K562 (cell line): Measurements from ENCODE around the gene C20orf141. TPM values are rescaled to one million over a fixed set of nuclear protein-coding genes. Genes with fewer than 3 reads are reported as not detected.
"Not testable (repeated sequence)": the region's sequence is repeated elsewhere in the genome, so short reads cannot be mapped to it uniquely, and the experiment has no call there.

Experiments
- ATAC-seq: fragments of 200-7000 bp; cut with Tn5 transposase; 3 replicates; pipeline ENCODE4 v1.9.1; 2020; ENCODE audit warnings: moderate library complexity
- BruUV-seq: library from RNA; stranded (reverse); fragments of 400-500 nt; replicated peaks from 2 replicates; lab custom pipeline; 2021; lab: Mats Ljungman, UMichigan
- CTCF ChIA-PET: fragments of 300-600 bp; formaldehyde crosslinking; extraction: SDS; loops from one replicate; lab custom pipeline; 2021; ENCODE audit warnings: low intra/inter-chr PET ratio; lab: Yijun Ruan, JAX
- POLR2A ChIA-PET: fragments of 300-600, 350-650 bp; sonication (Branson Sonifier 250); formaldehyde crosslinking; extraction: SDS; loops from one replicate; lab custom pipeline; 2021; ENCODE audit warnings: antibody characterized with exemption, inconsistent platforms; lab: Yijun Ruan, JAX
- DNase-seq, 4 experiments: peaks; one replicate each; pipeline versions ENCODE4 v3.0.0 to v3.0.0-alpha.2; 2011 to 2018; ENCODE audit warnings: low spot score in 3 of 4, mixed read lengths in 3 of 4; ENCODE audit errors: extremely low read depth in 1 of 4
- FAIRE-seq: peaks from 2 replicates; lab custom pipeline; 2011; peaks lifted over from hg19 to GRCh38; lab: Jason Lieb, UNC
- H2AFZ ChIP-seq: 2 replicates; pipeline ENCODE4 v1.6.0; 2011; ENCODE audit warnings: low read depth, low read length, control low read depth, inconsistent platforms
- H3K27ac ChIP-seq: fragments of 200-600 bp; 3 replicates; pipeline ENCODE4 v1.8.0; 2011; ENCODE audit warnings: low read depth, mild to moderate bottlenecking, control low read depth, inconsistent platforms, low read length, moderate library complexity, mixed read lengths; ENCODE audit errors: extremely low read depth
- H3K27me3 ChIP-seq, 2 experiments: fragments of 300-600 bp in 1 of 2; 2 replicates in 1 of 2; 3 replicates in 1 of 2; pipeline versions ENCODE4 v1.6.0 to v1.8.0; 2011; ENCODE audit warnings: inconsistent platforms in 2 of 2, low read length in 2 of 2, mild to moderate bottlenecking in 1 of 2, mixed read lengths in 1 of 2, moderate library complexity in 1 of 2; ENCODE audit not compliant: control insufficient read depth in 2 of 2, insufficient read depth in 2 of 2
- H3K36me3 ChIP-seq: fragments of 300-600 bp; 3 replicates; pipeline ENCODE4 v1.8.0; 2011; ENCODE audit warnings: mild to moderate bottlenecking, low read length, inconsistent platforms; ENCODE audit not compliant: control insufficient read depth, insufficient read depth
- H3K4me1 ChIP-seq, 2 experiments: fragments of 200-600 bp in 1 of 2; replicated peaks in 1 of 2; 2 replicates in 1 of 2; 3 replicates in 1 of 2; pipeline versions ENCODE4 v1.5.1 to v1.8.0; 2011; ENCODE audit warnings: inconsistent platforms in 2 of 2, low read length in 2 of 2, mild to moderate bottlenecking in 1 of 2, mixed read lengths in 1 of 2, moderate library complexity in 1 of 2; ENCODE audit not compliant: control insufficient read depth in 2 of 2, insufficient read depth in 2 of 2
- H3K4me2 ChIP-seq: 2 replicates; pipeline ENCODE4 v1.6.1; 2011; ENCODE audit warnings: low read length, control low read depth, inconsistent platforms, mixed read lengths; ENCODE audit not compliant: insufficient read depth
- H3K4me3 ChIP-seq: fragments of 200-600 bp; sonication (generic), shearing (Covaris generic); 2 replicates; pipeline ENCODE4 v1.5.1; 2016; ENCODE audit warnings: control low read depth, inconsistent platforms
- H3K79me2 ChIP-seq: fragments of 200-600 bp; 3 replicates; pipeline ENCODE4 v1.8.0; 2011; ENCODE audit warnings: low read length, inconsistent platforms; ENCODE audit not compliant: control insufficient read depth, insufficient read depth
- H3K9ac ChIP-seq, 2 experiments: 2 replicates each; pipeline versions ENCODE4 v1.6.0 to v1.6.1; 2011; ENCODE audit warnings: low read depth in 2 of 2, low read length in 2 of 2, control low read depth in 1 of 2, inconsistent platforms in 1 of 2, mild to moderate bottlenecking in 1 of 2, mixed read lengths in 1 of 2; ENCODE audit not compliant: insufficient read depth in 1 of 2
- H3K9me1 ChIP-seq: one replicate; pipeline ENCODE4 v1.6.0; 2011; ENCODE audit warnings: inconsistent platforms, mild to moderate bottlenecking, low read length, moderate library complexity; ENCODE audit not compliant: control insufficient read depth, insufficient read depth
- H3K9me3 ChIP-seq: replicated peaks from 2 replicates; pipeline ENCODE4 v1.5.1; 2011; ENCODE audit warnings: low read depth, low read length, inconsistent platforms; ENCODE audit not compliant: control insufficient read depth, insufficient read depth
- H4K20me1 ChIP-seq: replicated peaks from 2 replicates; pipeline ENCODE4 v1.6.1; 2011; ENCODE audit warnings: low read length, inconsistent platforms, mixed read lengths; ENCODE audit not compliant: control insufficient read depth, insufficient read depth
- HMG20A ChIP-seq: fragments of 450-650 bp; formaldehyde crosslinking; conservative IDR thresholded peaks from 2 replicates; pipeline ENCODE4 v1.4.0; 2020; ENCODE audit warnings: mild to moderate bottlenecking, mixed read lengths
- ZEB2 ChIP-seq: fragments of 450-650 bp; IDR thresholded peaks from 2 replicates; pipeline ENCODE4 v1.6.1; 2016
- ZNF217 ChIP-seq: sonication (generic); formaldehyde crosslinking; IDR thresholded peaks from 2 replicates; pipeline ENCODE4 v1.8.0; 2022; ENCODE audit warnings: mild to moderate bottlenecking, missing genetic modification reagents
- ZNF436 ChIP-seq: fragments of 250-450, 450-650 bp; sonication (Bioruptor Pico); formaldehyde crosslinking; IDR thresholded peaks from 2 replicates; pipeline ENCODE4 v1.7.0; 2020; ENCODE audit warnings: mild to moderate bottlenecking
- WGBS: fragments of 100-300 bp; shearing (Covaris generic); methylation state at CpG from one replicate; pipeline ENCODE4 v1.1.6; 2016; ENCODE audit warnings: low coverage, mixed read lengths; ENCODE audit not compliant: insufficient coverage; ENCODE audit errors: missing lambda C conversion rate; 5-methylcytosine and 5-hydroxymethylcytosine counted together
- in situ Hi-C: fragments of 300-500 bp; cut with MboI; formaldehyde crosslinking; loops from 4 replicates; pipeline ENCODE4 v1.15.0; 2018; ENCODE audit warnings: inconsistent platforms, mixed read lengths
- intact Hi-C: fragments of 100-400 bp; cut with micrococcal nuclease; formaldehyde crosslinking; loops from 2 replicates; pipeline ENCODE4 v1.14.2; 2022
- polyA plus RNA-seq, 8 experiments: library from polyadenylated mRNA; depleted of rRNA in 4 of 8; stranded (reverse) in 5 of 8; unstranded in 3 of 8; fragments of >200 nt; fragmentation: Nextera tagmentation in 2 of 8; fragmentation: Illumina TruSeq in 1 of 8; extraction: Ambion mirVana in 2 of 8; extraction: Trizol in 1 of 8; gene quantifications; 2 replicates each; pipeline versions ENCODE4 v1.2.1 to v1.2.3, GENCODE V29; 2011 to 2014; ENCODE audit warnings: inconsistent platforms in 1 of 8, missing spikeins in 1 of 8
- total RNA-seq, 7 experiments: library from RNA; depleted of rRNA in 6 of 7; stranded (reverse); fragments of >200 nt in 6 of 7; fragmentation: Illumina TruSeq in 2 of 7; extraction: Trizol in 2 of 7; gene quantifications; 2 replicates each; pipeline versions ENCODE4 v1.2.1 to v1.2.3, GENCODE V29; 2011 to 2021; ENCODE audit warnings: low replicate concordance in 1 of 7
- TF ChIP-seq, protein P1 (sequence below): fragments of 450-650 bp; IDR thresholded peaks from 2 replicates; pipeline ENCODE4 v1.6.1; 2016; ENCODE audit warnings: antibody characterized with exemption
- TF ChIP-seq, protein P2 (sequence below): fragments of 250-450 bp; sonication (Bioruptor Pico); IDR thresholded peaks from 2 replicates; pipeline ENCODE4 v1.4.0; 2020; ENCODE audit warnings: mild to moderate bottlenecking, moderate library complexity
- TF ChIP-seq, protein P3 (sequence below): fragments of 250-450 bp; sonication (Bioruptor Pico); IDR thresholded peaks from 2 replicates; pipeline ENCODE4 v1.4.0; 2020; ENCODE audit warnings: mild to moderate bottlenecking, moderate library complexity, borderline replicate concordance

C20orf141 gene
- total and polyA plus RNA-seq, 9 of the 15 experiments (the other 6 are each of a cell fraction or from before 2014, with no cell fraction given), result not detected

DNA sequence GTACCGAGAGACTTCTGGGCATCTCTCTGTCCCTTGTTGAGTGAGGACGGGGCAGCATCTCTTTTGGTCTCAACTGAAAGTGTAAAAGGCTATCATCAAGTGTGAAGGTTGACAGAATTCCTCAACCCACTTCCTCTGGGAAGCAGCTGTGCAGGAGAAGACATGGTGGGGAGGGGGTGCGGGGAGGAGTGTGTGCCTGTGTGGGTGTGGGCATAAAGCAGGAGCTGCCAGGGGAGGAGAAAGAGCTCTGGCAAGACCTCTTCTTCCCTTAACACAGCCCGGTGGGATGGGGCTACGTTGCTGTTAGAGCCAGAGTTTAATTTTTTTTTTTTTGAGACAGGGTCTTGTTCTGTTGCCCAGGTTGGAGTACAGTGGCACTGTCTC, 46.2 kb upstream of the C20orf141 start (continued):
- TF ChIP-seq, protein P1, sequence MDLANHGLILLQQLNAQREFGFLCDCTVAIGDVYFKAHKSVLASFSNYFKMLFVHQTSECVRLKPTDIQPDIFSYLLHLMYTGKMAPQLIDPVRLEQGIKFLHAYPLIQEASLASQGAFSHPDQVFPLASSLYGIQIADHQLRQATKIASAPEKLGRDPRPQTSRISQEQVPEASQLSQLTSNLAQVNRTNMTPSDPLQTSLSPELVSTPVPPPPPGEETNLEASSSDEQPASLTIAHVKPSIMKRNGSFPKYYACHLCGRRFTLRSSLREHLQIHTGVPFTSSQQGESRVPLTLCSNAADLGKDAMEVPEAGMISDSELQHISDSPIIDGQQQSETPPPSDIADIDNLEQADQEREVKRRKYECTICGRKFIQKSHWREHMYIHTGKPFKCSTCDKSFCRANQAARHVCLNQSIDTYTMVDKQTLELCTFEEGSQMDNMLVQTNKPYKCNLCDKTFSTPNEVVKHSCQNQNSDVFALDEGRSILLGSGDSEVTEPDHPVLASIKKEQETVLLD, result no peak
- no peak for TF ChIP-seq ZNF436 (CRISPR knock-in tag)
- no peak for TF ChIP-seq ZEB2
- no peak for TF ChIP-seq ZNF217 (CRISPR knock-in tag)
- TF ChIP-seq HMG20A (CRISPR knock-in tag), result no peak
- TF ChIP-seq, protein P2, sequence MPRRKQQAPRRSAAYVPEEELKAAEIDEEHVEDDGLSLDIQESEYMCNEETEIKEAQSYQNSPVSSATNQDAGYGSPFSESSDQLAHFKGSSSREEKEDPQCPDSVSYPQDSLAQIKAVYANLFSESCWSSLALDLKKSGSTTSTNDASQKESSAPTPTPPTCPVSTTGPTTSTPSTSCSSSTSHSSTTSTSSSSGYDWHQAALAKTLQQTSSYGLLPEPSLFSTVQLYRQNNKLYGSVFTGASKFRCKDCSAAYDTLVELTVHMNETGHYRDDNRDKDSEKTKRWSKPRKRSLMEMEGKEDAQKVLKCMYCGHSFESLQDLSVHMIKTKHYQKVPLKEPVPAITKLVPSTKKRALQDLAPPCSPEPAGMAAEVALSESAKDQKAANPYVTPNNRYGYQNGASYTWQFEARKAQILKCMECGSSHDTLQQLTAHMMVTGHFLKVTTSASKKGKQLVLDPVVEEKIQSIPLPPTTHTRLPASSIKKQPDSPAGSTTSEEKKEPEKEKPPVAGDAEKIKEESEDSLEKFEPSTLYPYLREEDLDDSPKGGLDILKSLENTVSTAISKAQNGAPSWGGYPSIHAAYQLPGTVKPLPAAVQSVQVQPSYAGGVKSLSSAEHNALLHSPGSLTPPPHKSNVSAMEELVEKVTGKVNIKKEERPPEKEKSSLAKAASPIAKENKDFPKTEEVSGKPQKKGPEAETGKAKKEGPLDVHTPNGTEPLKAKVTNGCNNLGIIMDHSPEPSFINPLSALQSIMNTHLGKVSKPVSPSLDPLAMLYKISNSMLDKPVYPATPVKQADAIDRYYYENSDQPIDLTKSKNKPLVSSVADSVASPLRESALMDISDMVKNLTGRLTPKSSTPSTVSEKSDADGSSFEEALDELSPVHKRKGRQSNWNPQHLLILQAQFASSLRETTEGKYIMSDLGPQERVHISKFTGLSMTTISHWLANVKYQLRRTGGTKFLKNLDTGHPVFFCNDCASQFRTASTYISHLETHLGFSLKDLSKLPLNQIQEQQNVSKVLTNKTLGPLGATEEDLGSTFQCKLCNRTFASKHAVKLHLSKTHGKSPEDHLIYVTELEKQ (CRISPR knock-in tag), result no peak
- TF ChIP-seq, protein P3, sequence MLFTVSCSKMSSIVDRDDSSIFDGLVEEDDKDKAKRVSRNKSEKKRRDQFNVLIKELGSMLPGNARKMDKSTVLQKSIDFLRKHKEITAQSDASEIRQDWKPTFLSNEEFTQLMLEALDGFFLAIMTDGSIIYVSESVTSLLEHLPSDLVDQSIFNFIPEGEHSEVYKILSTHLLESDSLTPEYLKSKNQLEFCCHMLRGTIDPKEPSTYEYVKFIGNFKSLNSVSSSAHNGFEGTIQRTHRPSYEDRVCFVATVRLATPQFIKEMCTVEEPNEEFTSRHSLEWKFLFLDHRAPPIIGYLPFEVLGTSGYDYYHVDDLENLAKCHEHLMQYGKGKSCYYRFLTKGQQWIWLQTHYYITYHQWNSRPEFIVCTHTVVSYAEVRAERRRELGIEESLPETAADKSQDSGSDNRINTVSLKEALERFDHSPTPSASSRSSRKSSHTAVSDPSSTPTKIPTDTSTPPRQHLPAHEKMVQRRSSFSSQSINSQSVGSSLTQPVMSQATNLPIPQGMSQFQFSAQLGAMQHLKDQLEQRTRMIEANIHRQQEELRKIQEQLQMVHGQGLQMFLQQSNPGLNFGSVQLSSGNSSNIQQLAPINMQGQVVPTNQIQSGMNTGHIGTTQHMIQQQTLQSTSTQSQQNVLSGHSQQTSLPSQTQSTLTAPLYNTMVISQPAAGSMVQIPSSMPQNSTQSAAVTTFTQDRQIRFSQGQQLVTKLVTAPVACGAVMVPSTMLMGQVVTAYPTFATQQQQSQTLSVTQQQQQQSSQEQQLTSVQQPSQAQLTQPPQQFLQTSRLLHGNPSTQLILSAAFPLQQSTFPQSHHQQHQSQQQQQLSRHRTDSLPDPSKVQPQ, result no peak

DNA sequence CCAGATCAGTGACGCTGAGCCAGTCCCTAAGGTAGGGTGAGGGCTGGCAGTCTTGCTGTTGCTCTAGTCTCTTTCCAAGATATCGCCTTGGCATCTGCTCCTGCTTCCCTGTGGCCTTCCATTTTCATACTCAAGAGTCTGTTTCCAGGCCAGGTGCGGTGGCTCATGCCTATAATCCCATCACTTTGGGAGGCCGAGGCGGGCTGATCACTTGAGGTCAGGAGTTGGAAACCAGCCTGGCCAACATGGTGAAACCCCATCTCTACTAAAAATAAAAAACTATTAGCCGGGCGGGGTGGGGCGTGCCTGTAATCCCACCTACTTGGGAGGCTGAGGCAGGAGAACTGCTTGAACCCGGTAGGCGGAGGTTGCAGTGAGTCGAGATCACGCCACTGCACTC, 44.7 kb upstream of the C20orf141 start:
- H3K27me3 ChIP-seq, result peaks cover 9 to 32% of the 10 kb centered on the region in 2 experiments; a peak in 4 of 5 replicates
- H3K36me3 ChIP-seq, POLR2A ChIA-PET, H3K27ac ChIP-seq, FAIRE-seq, H3K4me1 ChIP-seq, H2AFZ ChIP-seq, BruUV-seq, H3K4me2 ChIP-seq, H3K9me3 ChIP-seq, DNase-seq, H3K9ac ChIP-seq, in situ Hi-C loops, ATAC-seq, CTCF ChIA-PET, H3K4me3 ChIP-seq, H3K79me2 ChIP-seq, intact Hi-C loops, H3K9me1 ChIP-seq, H4K20me1 ChIP-seq: not testable (repeated sequence)
- WGBS, result 5% methylated on average over 9 of the region's 12 CpGs
